ENCODE results near the gene NIPSNAP2. TPM values are rescaled to one million over a fixed set of nuclear protein-coding genes. Genes with fewer than 3 reads are reported as not detected.

Gene NIPSNAP2
- total and polyA plus RNA-seq, 2 of the 13 experiments (the other 11 are each of a cell fraction or from before 2014, with no cell fraction given): 40.3 to 61.5 TPM

GRCh38 chr7:55951637-55952351 is 12.6 kb upstream of the NIPSNAP2 start, which contains the start of gene MRPS17 (continued):
- TF ChIP-seq GABPB1 (CRISPR knock-in tag; IDR thresholded peaks at IDR 0.05): peak; percentile 86
- TF ChIP-seq, protein P1, sequence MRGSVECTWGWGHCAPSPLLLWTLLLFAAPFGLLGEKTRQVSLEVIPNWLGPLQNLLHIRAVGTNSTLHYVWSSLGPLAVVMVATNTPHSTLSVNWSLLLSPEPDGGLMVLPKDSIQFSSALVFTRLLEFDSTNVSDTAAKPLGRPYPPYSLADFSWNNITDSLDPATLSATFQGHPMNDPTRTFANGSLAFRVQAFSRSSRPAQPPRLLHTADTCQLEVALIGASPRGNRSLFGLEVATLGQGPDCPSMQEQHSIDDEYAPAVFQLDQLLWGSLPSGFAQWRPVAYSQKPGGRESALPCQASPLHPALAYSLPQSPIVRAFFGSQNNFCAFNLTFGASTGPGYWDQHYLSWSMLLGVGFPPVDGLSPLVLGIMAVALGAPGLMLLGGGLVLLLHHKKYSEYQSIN (CRISPR knock-in tag; IDR thresholded peaks at IDR 0.05; ENCODE audit: borderline replicate concordance): no peak
- 0 out of 2 replicates have a peak, but pooled peaks have one; percentile 64 for TF ChIP-seq RFXANK (CRISPR knock-in tag; IDR thresholded peaks at IDR 0.05)
- TF ChIP-seq MAFF (IDR thresholded peaks at IDR 0.05; ENCODE audit: low read depth, low read length): no peak
- no peak for TF ChIP-seq ZNF577 (CRISPR knock-in tag; IDR thresholded peaks at IDR 0.05; ENCODE audit: borderline replicate concordance, low read depth)
- TF ChIP-seq GFI1 (CRISPR knock-in tag; IDR thresholded peaks at IDR 0.05; ENCODE audit: borderline replicate concordance): no peak; the same call in 1 of the 2 replicates
- peak; percentile 89 for TF ChIP-seq NR2F6 (IDR thresholded peaks at IDR 0.05)
- peak; percentile 86 for TF ChIP-seq NR2F6 (CRISPR knock-in tag; IDR thresholded peaks at IDR 0.05)
- peak; percentile 50; the same call in 1 of the 2 replicates for TF ChIP-seq MIXL1 (CRISPR knock-in tag; IDR thresholded peaks at IDR 0.05)
- TF ChIP-seq ZBTB21 (CRISPR knock-in tag; IDR thresholded peaks at IDR 0.05): peak; percentile 39; the same call in 1 of the 2 replicates
- 0 out of 2 replicates have a peak, but pooled peaks have one; percentile 13 for TF ChIP-seq RBAK (CRISPR knock-in tag; IDR thresholded peaks at IDR 0.05)
- peak; percentile 62 for TF ChIP-seq CBX1 (IDR thresholded peaks at IDR 0.05; ENCODE audit: low read depth)
- peak; percentile 30; the same call in 1 of the 2 replicates for TF ChIP-seq RFX5 (IDR thresholded peaks at IDR 0.05; ENCODE audit: low read depth, low read length)
- TF ChIP-seq ZNF446 (CRISPR knock-in tag; IDR thresholded peaks at IDR 0.05): no peak
- TF ChIP-seq ZNF782 (CRISPR knock-in tag; IDR thresholded peaks at IDR 0.05; ENCODE audit: borderline replicate concordance): peak; percentile 73; the same call in 1 of the 2 replicates
- TF ChIP-seq ZNF704 (CRISPR knock-in tag; IDR thresholded peaks at IDR 0.05; ENCODE audit: borderline replicate concordance): no peak
- TF ChIP-seq IKZF5 (CRISPR knock-in tag; IDR thresholded peaks at IDR 0.05): peak; percentile 71; the same call in 1 of the 2 replicates
- TF ChIP-seq AHR (CRISPR knock-in tag; IDR thresholded peaks at IDR 0.05): peak; percentile 70; the same call in 1 of the 2 replicates
- no peak for TF ChIP-seq ZC3H13 (CRISPR knock-in tag; IDR thresholded peaks at IDR 0.05)
- peak; percentile 46 for TF ChIP-seq ETV5 (CRISPR knock-in tag; IDR thresholded peaks at IDR 0.05; ENCODE audit: borderline replicate concordance)
- TF ChIP-seq, protein P2, sequence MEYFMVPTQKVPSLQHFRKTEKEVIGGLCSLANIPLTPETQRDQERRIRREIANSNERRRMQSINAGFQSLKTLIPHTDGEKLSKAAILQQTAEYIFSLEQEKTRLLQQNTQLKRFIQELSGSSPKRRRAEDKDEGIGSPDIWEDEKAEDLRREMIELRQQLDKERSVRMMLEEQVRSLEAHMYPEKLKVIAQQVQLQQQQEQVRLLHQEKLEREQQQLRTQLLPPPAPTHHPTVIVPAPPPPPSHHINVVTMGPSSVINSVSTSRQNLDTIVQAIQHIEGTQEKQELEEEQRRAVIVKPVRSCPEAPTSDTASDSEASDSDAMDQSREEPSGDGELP (IDR thresholded peaks at IDR 0.05; ENCODE audit: borderline replicate concordance, low read depth): peak; percentile 55; the same call in 1 of the 2 replicates
- peak; percentile 60; the same call in 1 of the 2 replicates for TF ChIP-seq KMT2A (CRISPR knock-in tag; IDR thresholded peaks at IDR 0.05)
- no peak for TF ChIP-seq NCOR1 (IDR thresholded peaks at IDR 0.05; ENCODE audit: borderline replicate concordance, low read length)
- TF ChIP-seq GATAD2A (CRISPR knock-in tag; IDR thresholded peaks at IDR 0.05): peak; percentile 58; the same call in 1 of the 2 replicates
- TF ChIP-seq, protein P3, sequence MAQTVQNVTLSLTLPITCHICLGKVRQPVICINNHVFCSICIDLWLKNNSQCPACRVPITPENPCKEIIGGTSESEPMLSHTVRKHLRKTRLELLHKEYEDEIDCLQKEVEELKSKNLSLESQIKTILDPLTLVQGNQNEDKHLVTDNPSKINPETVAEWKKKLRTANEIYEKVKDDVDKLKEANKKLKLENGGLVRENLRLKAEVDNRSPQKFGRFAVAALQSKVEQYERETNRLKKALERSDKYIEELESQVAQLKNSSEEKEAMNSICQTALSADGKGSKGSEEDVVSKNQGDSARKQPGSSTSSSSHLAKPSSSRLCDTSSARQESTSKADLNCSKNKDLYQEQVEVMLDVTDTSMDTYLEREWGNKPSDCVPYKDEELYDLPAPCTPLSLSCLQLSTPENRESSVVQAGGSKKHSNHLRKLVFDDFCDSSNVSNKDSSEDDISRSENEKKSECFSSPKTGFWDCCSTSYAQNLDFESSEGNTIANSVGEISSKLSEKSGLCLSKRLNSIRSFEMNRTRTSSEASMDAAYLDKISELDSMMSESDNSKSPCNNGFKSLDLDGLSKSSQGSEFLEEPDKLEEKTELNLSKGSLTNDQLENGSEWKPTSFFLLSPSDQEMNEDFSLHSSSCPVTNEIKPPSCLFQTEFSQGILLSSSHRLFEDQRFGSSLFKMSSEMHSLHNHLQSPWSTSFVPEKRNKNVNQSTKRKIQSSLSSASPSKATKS (CRISPR knock-in tag; IDR thresholded peaks at IDR 0.05): 0 out of 2 replicates have a peak, but pooled peaks have one; percentile 14
